DMS 273 treated with DMSO at 0.1 percent for 48 hours (cell line): Measurements from ENCODE around the gene ARHGAP15.

ENCODE experiments used
- DNase-seq: peaks from one replicate; lab custom pipeline; 2025; lab: John Stamatoyannopoulos, UW

Gene ARHGAP15

DNA sequence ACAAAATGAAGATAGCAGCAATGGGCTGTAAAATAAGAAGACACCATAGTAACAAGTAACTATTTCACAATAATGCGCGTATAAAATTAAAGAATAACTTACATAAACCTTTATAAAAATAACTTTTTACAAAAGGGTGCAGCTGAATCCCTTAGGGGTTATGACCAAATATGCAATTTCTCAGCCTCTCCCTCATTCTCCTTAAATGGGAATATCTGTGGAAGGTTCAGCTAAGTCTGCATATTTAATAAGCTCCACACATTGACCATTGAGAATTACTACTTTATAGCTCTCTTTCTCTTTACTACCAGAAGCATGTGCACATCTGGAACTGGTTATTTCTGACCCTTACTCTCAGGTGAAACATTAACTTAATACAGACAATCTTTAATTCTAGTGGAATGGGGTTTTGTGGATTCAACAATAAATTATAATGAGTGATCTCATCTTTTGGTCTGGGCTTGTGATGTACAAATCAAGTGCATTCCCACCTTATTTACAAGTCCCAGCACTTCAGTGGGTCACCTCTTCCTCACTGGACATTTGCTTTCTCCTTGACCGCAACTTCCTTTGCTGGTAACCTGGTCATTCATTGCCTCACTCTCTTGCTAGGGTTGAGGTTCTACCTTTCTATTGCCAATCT is 15.7 kb downstream of the ARHGAP15 start:
- DNase-seq: no peak

DNA sequence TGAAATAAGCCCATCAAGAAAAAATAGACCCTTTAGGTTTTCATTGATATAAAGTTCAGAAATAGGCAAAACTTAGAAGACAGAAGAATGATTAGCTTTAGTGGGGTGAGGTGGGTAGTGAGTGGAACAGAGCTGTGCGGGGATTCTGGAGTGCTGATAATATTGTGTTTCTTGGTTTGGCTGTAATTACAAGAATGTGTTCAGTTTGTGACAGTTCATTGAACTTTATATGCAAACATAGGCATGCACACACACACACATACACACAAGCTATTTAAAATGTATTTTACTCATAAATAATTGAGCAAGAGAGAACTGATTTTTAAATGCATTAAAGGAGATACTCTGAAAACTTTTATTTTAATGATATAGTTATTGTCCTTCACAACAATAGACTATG is 17.1 kb downstream of the ARHGAP15 start:
- no peak for DNase-seq

DNA sequence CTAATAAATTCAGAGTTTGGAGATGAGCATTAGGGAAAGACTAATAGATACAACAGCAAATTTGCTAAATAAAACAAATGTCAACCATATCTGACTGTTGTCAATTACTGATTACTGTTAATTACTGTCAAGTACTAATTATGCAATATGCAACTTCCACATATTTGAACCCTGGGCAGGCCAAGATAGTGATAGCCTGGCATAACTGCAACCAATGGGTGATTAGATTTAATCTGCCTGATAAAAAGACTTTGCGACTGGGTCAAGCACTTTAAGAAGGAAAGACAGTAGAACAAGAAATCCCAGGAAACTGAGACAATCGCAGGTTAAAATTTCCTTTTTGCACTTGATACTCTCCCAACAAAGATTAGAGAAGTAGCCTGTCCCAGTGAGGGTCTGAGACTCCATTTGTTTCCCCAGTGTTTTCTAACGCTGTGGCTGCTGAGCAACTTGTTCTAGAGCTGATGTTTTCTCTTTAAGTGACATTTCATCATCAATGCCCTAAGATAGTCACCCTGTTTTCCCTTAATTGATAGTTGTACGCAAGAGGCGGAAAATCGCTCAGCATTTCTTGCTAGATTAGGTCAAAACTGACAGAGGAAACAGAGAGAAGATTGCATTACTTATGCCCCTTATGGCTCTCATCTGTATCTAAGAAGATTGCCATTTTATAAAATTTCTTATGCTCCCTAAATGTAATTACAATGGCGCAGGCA is 17.8 kb downstream of the ARHGAP15 start:
- no peak for DNase-seq

DNA sequence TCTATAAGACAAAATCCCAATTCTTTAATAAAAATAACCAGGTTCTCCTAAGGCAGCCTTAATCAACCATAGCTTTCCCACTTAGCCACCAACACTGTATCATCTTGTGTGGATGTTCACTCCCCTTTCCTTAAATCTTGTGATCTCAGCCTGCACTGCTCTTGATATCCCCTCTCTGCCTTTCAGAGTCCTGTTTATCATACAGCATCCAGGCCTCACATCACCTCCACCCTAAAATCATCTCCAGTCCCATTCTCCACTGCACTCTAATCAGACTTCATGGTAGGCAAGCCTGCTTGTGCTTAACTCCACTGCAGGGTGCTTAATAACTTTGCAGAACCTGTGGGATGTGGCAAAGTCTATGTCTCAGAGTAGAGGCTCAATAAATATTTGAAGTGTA is 18.8 kb downstream of the ARHGAP15 start:
- DNase-seq: no peak

DNA sequence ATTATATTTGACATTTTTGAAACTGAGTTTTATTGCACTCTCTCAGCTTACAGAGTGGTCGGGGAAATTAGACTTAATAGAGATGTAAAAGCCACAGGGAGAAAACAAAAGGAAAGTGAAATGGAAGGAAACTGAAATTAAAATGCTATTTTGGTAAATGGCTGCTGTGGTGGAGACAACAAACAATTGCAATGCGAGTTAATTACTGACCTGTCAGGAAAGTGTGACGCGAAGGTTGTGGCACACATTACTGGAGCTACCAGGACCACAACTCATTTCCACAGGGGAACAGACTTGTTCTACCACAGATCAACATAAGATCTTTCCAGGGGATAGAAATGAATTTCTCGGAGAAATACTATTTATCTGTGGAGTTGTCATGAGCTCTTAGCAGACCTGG is 19.5 kb downstream of the ARHGAP15 start:
- DNase-seq: no peak

DNA sequence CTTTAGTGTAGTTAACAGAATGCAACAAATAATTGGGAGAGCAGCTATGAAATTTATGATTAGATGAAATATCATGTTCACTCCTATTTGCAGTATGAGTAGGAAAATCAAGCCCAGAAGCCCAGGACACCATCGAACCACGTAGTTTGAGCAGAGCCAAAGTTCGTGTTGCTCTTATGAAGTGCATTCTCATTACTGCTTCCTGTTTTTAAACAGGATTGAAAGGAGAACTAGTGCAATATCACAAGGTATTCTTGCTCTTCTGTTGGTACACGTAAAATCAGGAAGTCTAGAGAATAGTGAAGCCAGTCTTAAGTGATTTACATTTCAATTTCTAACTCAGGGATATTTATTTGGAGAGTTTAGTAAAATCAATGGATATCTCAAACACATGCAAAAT is 21.1 kb downstream of the ARHGAP15 start:
- no peak for DNase-seq

DNA sequence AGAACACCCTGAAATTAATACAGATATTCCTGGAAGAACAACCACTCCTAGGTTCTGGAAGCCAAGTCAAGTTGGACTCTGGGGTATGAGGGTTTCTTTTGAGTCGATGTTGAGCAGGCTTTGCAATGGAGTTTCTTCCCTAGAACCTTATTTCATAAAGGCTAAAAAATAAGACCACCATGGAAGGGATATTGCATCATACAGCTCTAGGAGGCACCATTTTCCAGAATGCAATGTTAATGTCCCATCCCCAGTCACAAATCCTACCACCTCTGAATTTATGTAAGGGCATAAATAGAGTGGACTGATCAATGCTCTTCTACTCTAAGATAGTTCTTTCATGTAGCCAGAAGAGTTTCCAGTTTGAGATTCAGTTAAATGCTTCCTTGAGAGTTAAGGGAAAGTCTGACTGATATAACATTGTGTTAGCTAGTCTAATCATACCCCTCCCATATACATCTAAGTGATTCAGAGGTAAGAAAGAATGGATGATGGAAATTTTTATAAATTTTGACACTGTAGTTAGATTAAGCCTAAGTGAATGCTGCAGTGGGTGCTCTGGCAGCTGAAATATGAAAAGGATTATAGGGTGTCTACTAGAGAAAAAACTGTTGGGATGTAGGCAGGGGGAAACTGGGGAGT is 22.0 kb downstream of the ARHGAP15 start:
- DNase-seq: no peak

DNA sequence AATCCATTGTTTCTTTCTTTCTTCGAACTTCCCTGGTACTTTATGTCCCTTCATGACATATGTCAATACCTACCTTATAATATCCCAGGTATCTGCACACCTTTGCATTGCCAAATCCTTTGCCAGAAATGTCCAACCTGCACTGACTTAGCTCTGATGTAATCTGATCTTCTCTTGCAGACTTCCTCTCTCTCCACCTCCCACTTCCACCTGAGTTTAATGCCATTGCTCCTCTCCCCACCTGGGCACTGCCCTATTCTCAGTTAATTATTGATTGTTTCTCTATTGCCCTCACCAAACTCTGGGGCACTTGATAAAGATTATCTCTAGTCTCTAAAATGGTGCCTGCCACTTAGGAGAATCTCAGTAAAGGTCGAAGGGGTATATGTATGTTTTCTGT is 23.0 kb downstream of the ARHGAP15 start:
- no peak for DNase-seq

DNA sequence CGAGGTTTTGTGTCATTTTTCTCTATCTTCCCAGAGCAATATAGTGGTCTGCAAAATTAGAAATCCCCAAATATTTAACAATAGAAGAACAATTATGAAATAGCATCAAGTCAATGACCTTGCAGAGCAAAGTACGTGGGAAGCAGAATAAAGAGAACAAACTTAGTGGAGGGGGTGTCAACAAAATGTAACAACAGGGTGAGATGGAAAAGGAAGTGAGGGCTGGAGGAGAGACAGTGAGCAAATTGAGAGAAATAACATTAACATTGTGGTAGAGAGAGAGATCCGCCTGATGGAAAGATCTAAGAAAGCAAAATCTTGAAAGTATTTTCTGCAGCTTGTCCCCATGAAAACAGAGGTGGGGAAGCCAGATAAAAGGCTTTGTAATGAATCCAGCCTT is 23.4 kb downstream of the ARHGAP15 start:
- no peak for DNase-seq

DNA sequence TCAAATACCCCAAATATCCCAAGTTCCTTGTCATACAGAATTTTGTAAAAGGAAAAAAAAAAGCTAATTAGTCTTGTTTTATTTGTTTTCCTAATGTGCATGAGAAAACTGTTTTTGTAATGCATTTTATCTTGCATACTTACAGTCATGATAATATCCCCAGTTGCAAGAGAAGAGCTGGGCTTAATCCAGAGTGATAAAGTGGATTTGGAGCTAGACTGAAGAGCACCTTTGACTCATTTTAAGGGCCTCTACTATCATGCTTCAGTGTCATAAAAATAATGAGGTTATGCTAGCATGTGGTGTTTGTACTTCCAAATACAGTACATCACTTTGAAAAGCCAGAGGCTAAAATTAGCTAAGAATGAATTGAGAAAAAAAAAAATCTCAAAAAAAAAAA is 26.4 kb downstream of the ARHGAP15 start:
- DNase-seq: no peak

DNA sequence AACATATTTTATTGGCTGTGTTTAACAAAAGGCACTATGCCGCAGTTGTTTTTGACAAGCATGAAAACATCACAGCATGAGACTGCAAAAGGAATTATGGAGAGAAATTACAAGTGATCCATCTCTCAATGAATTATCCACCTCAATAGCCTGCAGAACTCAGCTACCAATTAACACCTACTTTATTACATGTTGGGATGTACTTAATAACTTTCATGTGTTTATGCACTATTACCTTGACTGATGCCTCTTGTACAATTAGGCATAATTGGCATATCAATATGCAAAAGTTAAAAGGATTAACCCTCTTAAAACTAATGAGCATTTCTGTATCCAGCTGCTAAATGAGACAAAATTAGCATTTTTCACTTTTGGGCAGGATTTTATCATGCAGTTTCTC is 27.8 kb downstream of the ARHGAP15 start:
- DNase-seq: no peak

DNA sequence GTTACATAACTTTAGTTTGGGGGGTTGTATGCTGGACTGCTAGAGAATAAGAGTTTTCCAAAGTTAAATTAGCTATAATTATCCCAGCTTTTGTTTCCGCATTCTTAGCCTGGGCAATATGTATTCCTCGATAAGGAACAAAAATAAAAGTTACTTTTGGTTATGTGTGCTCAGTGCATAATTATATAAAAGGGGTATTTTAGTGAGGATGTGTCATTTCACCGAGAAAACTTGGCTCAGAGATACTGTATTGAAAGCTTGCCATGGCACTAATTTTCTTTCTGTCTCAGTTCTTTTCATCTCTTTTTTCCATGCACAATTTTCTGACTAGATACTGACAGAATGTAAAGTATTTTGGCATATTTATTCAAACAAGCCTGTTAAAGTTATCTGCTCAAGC is 28.2 kb downstream of the ARHGAP15 start:
- DNase-seq: no peak

DNA sequence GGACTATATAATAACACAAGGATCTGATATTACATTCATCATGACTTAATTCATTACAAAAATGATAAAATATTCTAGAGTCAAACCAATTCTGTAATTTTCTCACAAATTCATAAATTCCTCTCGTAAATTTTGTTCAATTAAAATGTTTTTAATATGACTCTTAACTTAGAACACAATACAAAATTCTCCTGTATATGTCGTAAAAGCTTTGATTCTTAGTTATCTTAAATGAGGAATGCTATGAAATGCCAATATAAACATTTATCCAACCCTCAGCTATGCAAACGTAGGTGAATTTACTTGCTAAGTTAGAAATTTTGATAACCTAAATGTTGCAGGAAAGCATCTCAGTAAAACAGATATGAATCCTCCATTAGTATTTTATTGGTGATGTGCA is 28.9 kb downstream of the ARHGAP15 start:
- DNase-seq: no peak

DNA sequence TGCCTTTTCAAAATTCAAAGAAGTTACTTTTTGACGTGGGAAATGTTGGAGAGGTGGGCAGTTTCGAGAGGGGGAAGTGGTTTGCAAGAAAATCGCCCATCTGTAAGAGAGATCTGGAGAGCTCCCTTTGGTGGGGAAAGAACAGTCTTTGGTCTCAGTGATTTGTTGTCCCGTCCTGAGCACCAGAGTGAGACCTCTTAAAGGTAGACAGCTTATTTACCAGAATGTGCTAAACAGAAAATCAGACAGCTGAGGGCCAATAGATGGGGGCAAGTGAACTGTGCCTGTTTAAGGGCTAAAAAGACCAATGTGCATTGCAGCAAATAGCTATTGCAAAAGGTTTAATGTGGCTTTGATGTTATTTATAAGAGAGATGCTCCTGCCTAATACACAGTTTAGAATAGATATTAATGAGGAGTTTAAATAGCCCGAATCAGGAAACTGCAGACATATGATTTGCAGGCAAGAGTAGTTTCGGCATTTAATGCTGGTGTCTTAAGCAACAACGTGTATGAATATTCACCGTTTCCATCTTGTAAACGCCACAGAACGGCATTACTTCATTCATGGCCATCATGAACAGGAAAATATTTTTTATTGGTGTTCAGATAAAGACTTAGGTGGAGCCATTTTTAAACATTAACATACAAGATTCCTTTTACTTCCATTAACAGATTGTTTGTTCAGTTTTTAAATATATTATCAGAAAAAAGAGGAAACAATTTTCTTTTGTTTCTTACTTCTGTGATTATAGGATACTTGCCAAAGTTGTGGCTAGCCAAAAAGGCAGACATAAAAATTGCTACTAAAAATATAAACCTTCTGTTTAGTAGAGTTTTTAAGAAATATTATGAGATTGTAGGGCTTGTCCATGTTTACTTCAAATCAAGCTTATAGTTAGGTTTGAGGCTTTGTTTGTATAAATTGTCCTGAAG is 29.6 kb downstream of the ARHGAP15 start:
- DNase-seq: no peak

DNA sequence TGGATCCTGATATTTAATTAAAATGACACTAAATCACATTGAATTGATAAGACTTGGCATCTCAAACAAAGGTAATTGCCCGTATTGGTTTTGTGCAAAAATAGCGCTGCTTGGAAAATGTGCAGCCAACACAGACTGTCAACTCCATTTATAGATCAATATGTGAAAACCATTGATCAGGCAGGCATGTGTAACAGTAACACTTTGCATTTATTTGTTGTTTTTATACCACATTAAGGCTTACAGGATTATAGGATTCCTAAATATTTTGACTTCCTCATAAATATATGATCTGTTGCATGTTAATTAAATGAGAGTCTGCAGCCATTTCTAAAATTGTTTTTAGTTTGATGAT is 30.2 kb downstream of the ARHGAP15 start:
- DNase-seq: no peak

DNA sequence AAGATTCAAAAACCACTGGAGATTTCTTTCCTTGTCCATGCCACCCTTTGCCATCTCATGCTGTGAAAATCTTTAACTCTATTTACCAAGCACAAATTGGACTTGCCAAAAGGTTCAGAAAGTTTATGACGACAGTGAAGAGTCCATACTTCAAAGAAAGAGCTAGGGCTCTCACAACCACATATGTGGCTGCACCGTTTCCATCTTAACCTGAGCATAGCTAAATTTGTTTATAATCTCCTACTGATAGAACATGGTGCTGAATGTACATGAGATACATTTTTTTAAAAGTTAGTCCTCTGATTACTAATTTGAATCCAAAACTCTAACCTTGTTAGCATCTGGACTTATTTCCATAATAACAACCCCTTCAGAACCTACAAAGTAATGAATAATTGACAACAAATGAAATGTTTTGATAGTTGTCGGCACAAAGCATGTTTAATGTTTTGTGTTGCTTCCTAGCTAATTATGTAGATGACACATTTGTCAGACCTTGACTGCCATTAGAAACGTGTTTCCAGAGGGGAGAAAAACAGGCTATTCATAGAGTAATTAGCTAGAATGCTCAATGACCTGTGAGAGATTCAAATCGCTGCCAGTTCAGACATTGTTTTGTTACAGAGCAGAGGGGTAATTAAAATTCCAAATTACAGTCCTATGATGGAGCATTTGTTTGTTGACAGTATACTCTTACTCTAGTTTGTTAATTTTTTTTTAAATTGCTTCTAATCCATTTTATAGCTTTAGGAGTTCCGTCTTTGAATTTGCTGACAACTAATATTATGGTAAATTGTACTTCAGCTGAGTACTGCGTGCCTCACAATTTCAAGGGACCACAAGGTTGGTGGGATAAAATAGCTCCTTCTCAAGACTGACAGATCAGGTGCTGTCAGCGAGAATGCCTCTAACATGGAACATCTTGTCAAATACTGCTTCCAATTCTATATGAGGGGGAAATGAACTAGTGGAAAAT is 31.8 kb downstream of the ARHGAP15 start:
- DNase-seq: no peak

DNA sequence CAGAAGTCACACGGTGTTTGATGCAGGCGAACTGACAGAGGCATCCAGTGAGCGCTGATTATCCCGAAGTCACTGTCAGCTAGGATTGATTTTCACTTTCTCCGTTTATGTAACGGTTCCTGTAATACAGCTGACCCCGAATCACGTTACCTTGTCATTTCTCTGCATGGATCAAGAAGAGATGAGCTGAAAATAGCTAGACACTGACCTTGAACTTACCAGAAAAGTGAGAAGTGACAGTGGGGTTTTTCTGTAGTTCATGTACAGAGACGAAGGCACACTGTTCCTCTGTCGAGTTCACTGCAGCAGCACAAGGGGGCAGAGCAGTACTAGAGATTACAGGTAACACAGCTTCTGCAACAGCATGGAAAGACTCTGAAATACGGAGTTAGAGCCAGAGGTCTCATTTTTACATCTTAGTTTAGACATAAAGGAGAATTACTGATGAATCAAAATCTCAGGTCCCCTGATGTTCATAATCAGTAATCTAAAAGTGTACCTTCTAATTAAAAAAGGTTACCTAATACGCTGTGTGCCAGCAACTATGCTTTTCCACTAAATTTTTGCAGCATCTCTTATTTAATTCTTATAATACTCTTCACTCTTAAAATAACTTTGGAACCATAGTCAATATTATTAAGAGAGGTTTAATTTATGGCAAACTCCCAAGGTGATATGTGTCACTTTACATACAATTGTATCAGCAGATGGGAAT is 33.1 kb downstream of the ARHGAP15 start:
- peak; percentile 19 for DNase-seq

DNA sequence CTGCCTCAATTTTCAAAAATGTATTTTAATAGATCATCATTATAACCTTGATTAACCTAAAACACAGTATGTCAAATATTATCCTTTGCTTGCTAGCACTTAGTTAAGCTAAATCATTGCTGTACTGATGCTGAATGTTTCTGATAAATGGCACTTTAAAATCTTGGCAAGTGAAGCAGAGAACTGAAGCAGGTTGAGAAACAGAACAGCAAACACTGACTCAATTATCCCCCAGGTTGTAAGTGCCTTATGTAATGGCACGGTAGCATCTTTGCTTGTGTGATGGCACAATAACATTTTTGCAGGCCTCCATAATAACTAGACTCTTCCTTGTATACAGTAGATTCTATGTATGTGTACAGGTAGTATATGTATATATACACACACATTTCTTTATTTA is 33.8 kb downstream of the ARHGAP15 start:
- no peak for DNase-seq

DNA sequence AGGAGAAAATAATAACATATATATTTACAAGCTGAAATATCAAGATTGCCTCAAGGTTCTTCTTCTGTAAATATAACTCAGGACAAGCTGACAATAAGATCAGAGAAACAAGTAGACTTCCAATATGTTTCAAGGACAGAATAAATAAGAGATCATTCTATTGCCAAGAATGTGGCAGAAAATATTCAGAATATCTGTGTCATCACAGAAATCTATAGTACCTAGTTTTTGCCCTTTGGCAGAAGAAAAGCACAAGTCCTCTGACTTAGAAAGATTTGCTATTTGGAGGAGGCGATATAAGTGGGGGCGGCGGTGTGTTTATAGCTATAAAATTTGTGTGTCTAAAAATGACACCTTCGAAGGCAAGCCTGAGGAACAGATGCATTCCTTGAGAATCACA is 34.3 kb downstream of the ARHGAP15 start:
- no peak for DNase-seq

DNA sequence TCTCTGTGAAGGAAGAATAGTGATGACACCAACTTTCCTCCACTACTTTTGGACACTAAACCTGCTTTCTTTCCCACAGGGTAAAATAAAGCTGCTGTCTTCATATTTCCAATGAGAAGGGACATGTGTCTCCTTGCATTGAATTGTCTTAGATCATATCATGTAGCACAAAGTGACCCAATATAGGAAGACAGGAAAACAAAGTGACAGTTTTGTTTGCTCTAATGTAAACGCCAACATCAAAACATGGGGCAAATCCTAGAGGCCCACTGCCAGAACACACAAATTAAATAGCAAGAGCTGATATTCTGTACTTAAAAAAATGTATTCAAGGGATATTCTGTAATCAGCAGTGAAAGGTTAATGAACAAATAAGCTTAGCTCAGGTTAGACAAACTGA is 36.1 kb downstream of the ARHGAP15 start:
- DNase-seq: no peak

DNA sequence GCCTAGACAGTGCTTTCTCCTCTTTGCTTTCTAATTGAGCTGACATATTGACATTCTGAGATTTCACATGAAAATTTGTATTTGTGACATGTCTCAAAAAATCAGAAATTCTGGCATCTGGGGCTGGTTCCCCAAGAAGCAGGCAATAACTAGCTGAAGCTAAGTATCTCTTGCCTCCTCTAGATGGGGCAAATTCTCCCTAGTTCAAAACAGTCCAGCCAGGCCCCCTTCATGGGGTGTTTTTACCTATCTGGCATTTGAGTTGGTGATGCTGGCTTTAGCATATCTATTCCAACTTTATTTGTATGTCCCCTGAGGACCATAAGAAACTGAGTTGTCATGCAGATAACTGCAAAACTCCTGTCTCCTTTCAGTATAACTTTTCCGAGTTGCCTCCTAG is 39.9 kb downstream of the ARHGAP15 start:
- no peak for DNase-seq
